Panc1 (cell line): ENCODE data around the gene ERVFRD-1. TPM values are rescaled to one million over a fixed set of nuclear protein-coding genes. Genes with fewer than 3 reads are reported as not detected.
A peak's percentile ranks its signal among the peaks of the same experiment; 100 is the strongest.

ENCODE experiments used
- ATAC-seq: fragments of 200-7000 bp; cut with Tn5 transposase; 2 replicates; pipeline ENCODE4 v1.9.1; 2020; ENCODE audit warnings: mild to moderate bottlenecking, moderate library complexity
- BruUV-seq: library from RNA; stranded (reverse); fragments of 400-500 nt; replicated peaks from 2 replicates; lab custom pipeline; 2021; lab: Mats Ljungman, UMichigan
- CTCF ChIA-PET: fragments of 300-600 bp; sonication (Branson Sonifier 250); formaldehyde crosslinking; loops from one replicate; lab custom pipeline; 2022; ENCODE audit warnings: antibody characterized with exemption; lab: Charles Lee
- POLR2A ChIA-PET: fragments of 300-600 bp; sonication (Branson Sonifier 250); formaldehyde crosslinking; loops from one replicate; lab custom pipeline; 2022; ENCODE audit warnings: antibody characterized with exemption; lab: Charles Lee
- DNase-seq: peaks from one replicate; pipeline ENCODE4 v3.0.0-alpha.2; 2010; ENCODE audit warnings: low read depth, low spot score
- H3K27ac ChIP-seq: 2 replicates; pipeline ENCODE4 v1.5.1; 2011; ENCODE audit warnings: mild to moderate bottlenecking, low read length, inconsistent platforms
- H3K27me3 ChIP-seq: fragments of 200-500 bp; sonication (Bioruptor generic); 2 replicates; pipeline ENCODE4 v1.6.0; 2014; ENCODE audit warnings: low read length, inconsistent platforms; ENCODE audit not compliant: control insufficient read depth, insufficient read depth
- H3K36me3 ChIP-seq: fragments of 200-500 bp; sonication (Bioruptor generic); 2 replicates; pipeline ENCODE4 v1.5.1; 2014; ENCODE audit warnings: inconsistent platforms, mild to moderate bottlenecking, low read length, moderate library complexity; ENCODE audit not compliant: control insufficient read depth, insufficient read depth
- H3K4me1 ChIP-seq: 2 replicates; pipeline ENCODE4 v1.5.1; 2011; ENCODE audit warnings: inconsistent platforms, mild to moderate bottlenecking, low read length, moderate library complexity; ENCODE audit not compliant: control insufficient read depth, insufficient read depth
- H3K4me3 ChIP-seq, 2 experiments: 2 replicates each; pipeline ENCODE4 v1.5.1; 2011 to 2012; ENCODE audit warnings: low read depth in 2 of 2, low read length in 2 of 2, mild to moderate bottlenecking in 2 of 2, inconsistent platforms in 1 of 2, moderate library complexity in 1 of 2
- H3K9me3 ChIP-seq: fragments of 200-500 bp; sonication (Bioruptor generic); 2 replicates; pipeline ENCODE4 v1.5.1; 2014; ENCODE audit warnings: low read depth, mild to moderate bottlenecking, inconsistent platforms, low read length, moderate library complexity; ENCODE audit not compliant: control insufficient read depth, insufficient read depth
- POLR2AphosphoS5 ChIP-seq: IDR thresholded peaks from 2 replicates; pipeline ENCODE4 v1.6.1; 2012; ENCODE audit warnings: mild to moderate bottlenecking, low read depth, low read length, moderate library complexity
- SIN3A ChIP-seq: IDR thresholded peaks from 2 replicates; pipeline ENCODE4 v1.6.1; 2012; ENCODE audit warnings: low read depth, mild to moderate bottlenecking, low read length, moderate library complexity, borderline replicate concordance; ENCODE audit not compliant: insufficient read depth
- TCF7L2 ChIP-seq: IDR thresholded peaks from 2 replicates; pipeline ENCODE4 v1.6.1; 2011; ENCODE audit warnings: mild to moderate bottlenecking, low read depth, low read length, inconsistent platforms
- in situ Hi-C: cut with HindIII; loops from 2 replicates; pipeline ENCODE4 v1.10.0; 2016; ENCODE audit warnings: low sequenced_read_pairs, low pct_unique_long_range_greater_than_20kb
- intact Hi-C: fragments of 100-400 bp; cut with micrococcal nuclease; formaldehyde crosslinking; loops from one replicate; pipeline ENCODE4 v1.10.0; 2022; ENCODE audit not compliant: unreplicated experiment
- total RNA-seq: library from RNA; stranded (reverse); gene quantifications from one replicate; pipeline ENCODE4 v1.2.1, GENCODE V29; 2021; ENCODE audit not compliant: unreplicated experiment
- TF ChIP-seq, protein P1 (sequence below), 2 experiments: IDR thresholded peaks; 2 replicates each; pipeline ENCODE4 v1.6.1; 2011 to 2012; ENCODE audit warnings: low read depth in 2 of 2, control low read depth in 1 of 2, low read length in 1 of 2, mild to moderate bottlenecking in 1 of 2, moderate library complexity in 1 of 2; ENCODE audit not compliant: insufficient read depth in 1 of 2
- TF ChIP-seq, protein P2 (sequence below): fragments of 450-650 bp; IDR thresholded peaks from 2 replicates; pipeline ENCODE4 v1.5.1; 2017; ENCODE audit warnings: mild to moderate bottlenecking

The ERVFRD-1 gene
- total RNA-seq, 1 experiment from 2014 or later = not detected

DNA sequence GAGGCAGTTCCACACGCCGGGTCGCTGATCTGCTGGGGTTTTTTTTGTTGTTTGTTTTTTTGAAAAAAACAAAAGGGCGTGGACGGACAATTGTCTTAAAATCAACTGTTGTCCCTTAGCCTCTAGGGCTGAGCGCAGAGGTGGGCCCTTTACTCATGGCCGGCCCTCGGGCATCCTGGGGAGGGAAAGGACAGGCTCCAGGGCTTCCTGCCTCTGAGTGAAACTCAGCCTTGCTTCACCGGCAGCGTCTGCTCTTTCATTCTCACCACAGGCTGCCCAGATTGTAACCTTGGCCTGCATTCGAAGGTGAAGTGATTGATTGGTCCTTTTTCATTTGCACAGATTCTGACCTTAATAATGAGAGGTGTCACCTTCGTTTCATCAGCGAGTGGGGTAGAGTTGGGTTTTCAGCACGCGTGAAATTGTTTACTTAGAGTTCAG, 17.1 kb downstream of the ERVFRD-1 start:
- Histone ChIP-seq H3K36me3 (no peaks in the 10 kb centered on the region), H3K4me3 (peak overlapping the region; percentile 69 to 87), H3K27me3 (no peaks in the 10 kb centered on the region), H3K27ac (peak overlapping the region; percentile 88), H3K9me3 (no peaks in the 10 kb centered on the region), H3K4me1 (peaks cover 13% of the 10 kb centered on the region)
- ATAC-seq (0 out of 2 replicates have a peak, but pooled peaks have one; percentile 17), DNase-seq (no peak)
- intact Hi-C loops = no loop called here
- ChIA-PET POLR2A (no interaction called here), CTCF (interaction anchor here (0.9 kb wide), 1 partner anchor 50 kb away, joined by 3 read pairs; no protein-coding TSS in a partner anchor)
- in situ Hi-C loops = no loop called here
- TF ChIP-seq TCF7L2 (no peak), SIN3A (no peak), POLR2AphosphoS5 (no peak)
- TF ChIP-seq, protein P1, sequence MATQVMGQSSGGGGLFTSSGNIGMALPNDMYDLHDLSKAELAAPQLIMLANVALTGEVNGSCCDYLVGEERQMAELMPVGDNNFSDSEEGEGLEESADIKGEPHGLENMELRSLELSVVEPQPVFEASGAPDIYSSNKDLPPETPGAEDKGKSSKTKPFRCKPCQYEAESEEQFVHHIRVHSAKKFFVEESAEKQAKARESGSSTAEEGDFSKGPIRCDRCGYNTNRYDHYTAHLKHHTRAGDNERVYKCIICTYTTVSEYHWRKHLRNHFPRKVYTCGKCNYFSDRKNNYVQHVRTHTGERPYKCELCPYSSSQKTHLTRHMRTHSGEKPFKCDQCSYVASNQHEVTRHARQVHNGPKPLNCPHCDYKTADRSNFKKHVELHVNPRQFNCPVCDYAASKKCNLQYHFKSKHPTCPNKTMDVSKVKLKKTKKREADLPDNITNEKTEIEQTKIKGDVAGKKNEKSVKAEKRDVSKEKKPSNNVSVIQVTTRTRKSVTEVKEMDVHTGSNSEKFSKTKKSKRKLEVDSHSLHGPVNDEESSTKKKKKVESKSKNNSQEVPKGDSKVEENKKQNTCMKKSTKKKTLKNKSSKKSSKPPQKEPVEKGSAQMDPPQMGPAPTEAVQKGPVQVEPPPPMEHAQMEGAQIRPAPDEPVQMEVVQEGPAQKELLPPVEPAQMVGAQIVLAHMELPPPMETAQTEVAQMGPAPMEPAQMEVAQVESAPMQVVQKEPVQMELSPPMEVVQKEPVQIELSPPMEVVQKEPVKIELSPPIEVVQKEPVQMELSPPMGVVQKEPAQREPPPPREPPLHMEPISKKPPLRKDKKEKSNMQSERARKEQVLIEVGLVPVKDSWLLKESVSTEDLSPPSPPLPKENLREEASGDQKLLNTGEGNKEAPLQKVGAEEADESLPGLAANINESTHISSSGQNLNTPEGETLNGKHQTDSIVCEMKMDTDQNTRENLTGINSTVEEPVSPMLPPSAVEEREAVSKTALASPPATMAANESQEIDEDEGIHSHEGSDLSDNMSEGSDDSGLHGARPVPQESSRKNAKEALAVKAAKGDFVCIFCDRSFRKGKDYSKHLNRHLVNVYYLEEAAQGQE (IDR thresholded peaks at IDR 0.05; ENCODE audit: insufficient read depth in 1 of 2, low read depth in 2 of 2, low read length in 1 of 2) = no peak
- TF ChIP-seq, protein P2, sequence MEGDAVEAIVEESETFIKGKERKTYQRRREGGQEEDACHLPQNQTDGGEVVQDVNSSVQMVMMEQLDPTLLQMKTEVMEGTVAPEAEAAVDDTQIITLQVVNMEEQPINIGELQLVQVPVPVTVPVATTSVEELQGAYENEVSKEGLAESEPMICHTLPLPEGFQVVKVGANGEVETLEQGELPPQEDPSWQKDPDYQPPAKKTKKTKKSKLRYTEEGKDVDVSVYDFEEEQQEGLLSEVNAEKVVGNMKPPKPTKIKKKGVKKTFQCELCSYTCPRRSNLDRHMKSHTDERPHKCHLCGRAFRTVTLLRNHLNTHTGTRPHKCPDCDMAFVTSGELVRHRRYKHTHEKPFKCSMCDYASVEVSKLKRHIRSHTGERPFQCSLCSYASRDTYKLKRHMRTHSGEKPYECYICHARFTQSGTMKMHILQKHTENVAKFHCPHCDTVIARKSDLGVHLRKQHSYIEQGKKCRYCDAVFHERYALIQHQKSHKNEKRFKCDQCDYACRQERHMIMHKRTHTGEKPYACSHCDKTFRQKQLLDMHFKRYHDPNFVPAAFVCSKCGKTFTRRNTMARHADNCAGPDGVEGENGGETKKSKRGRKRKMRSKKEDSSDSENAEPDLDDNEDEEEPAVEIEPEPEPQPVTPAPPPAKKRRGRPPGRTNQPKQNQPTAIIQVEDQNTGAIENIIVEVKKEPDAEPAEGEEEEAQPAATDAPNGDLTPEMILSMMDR = no peak
- no TSS peak for BruUV-seq

DNA sequence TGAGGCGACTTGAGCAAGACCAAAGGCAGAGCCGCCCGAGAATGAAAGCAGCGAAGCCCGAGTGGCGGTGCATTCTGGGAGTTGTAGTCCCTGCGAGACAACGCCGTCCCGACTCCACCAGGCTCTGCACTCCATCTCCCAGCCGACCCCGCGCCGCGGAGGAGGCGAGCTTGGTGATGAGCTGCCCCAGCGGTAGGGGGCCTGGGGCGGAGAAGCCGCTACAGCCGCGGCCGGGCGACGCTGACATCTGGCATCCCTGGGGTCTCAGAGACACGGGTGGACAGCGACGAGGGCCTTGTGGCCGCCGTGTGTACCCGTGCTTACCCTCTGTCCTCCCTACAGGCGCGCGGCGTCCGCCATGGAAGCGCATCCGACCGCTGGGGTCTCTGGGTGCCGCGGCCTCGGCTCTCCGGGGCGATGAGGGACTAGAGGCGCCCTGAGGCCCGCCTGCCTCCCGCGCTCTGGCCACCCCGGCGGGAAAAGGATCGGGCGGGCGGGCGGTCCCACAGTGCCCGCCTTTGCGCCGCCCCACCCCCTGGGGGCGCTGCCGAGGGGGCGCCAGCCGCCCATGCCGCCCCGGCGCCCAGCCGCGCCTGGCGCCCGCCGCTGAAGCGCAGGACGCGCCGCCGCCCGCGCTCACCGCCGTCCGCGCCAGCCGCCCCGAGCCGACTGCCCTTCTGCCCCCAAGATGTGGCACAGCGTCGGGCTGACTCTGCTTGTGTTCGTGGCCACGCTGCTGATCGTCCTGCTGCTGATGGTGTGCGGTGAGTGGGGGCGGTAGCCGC, 17.7 kb downstream of the ERVFRD-1 start, which contains the start of gene SMIM13:
Gene SMIM13, plus strand, starts transcription at position 209 of the 785 bp plus-strand sequence. Its CDS starts 480 bp downstream, at position 689.
- Histone ChIP-seq H3K27me3 (no peaks in the 10 kb centered on the region), H3K4me3 (peak within 1 kb of the TSS; percentile 69 to 87), H3K27ac (peak within 1 kb of the TSS; percentile 88), H3K9me3 (no peaks in the 10 kb centered on the region), H3K36me3 (no peaks in the 10 kb centered on the region), H3K4me1 (peaks cover 13% of the 10 kb centered on the region)
- ATAC-seq = peak; percentile 98
- POLR2A ChIA-PET = no interaction called here
- TF ChIP-seq SIN3A = peak; percentile 75; the same call in 1 of the 2 replicates
- TF ChIP-seq, protein P1 (IDR thresholded peaks at IDR 0.05; ENCODE audit: insufficient read depth in 1 of 2, low read depth in 2 of 2, low read length in 1 of 2) = no peak
- peak; percentile 99 for TF ChIP-seq TCF7L2
- peak; percentile 83 for TF ChIP-seq POLR2AphosphoS5
- TF ChIP-seq, protein P2 = peak; percentile 87
- in situ Hi-C loops (no loop called here), intact Hi-C loops (no loop called here)
- DNase-seq = peak; percentile 95
- no TSS peak for BruUV-seq
- CTCF ChIA-PET = interaction anchor here (0.9 kb wide), 1 partner anchor 50 kb away, joined by 3 read pairs; no protein-coding TSS in a partner anchor
